Common myeloid progenitor, CD34-positive (primary cell): ENCODE measurements around the gene SCTR.
A peak's percentile ranks its signal among the peaks of the same experiment; 100 is the strongest.

Experiments
- CTCF ChIA-PET: fragments of 350-600 bp; sonication (Branson Sonifier 250); formaldehyde crosslinking; loops from one replicate; lab custom pipeline; 2021; ENCODE audit warnings: antibody characterized with exemption; lab: Charles Lee
- POLR2A ChIA-PET: fragments of 350-600 bp; sonication (Branson Sonifier 250); formaldehyde crosslinking; loops from one replicate; lab custom pipeline; 2021; ENCODE audit warnings: antibody characterized with exemption; lab: Charles Lee
- DNase-seq, 3 donors: peaks; one replicate each; pipeline versions ENCODE4 v3.0.0 to v3.0.0-alpha.2; 2013
- H3K27ac ChIP-seq, 2 experiments: 1 replicate in 1 of 2; 2 replicates in 1 of 2; pipeline ENCODE4 v1.7.0; 2013; ENCODE audit warnings: inconsistent platforms in 2 of 2, low read length in 2 of 2, mild to moderate bottlenecking in 2 of 2, low read depth in 1 of 2, moderate library complexity in 1 of 2; ENCODE audit not compliant: severe bottlenecking in 2 of 2, insufficient read depth in 1 of 2, poor library complexity in 1 of 2
- H3K27me3 ChIP-seq, 5 experiments: replicated peaks in 2 of 5; 1 replicate in 3 of 5; 2 replicates in 2 of 5; pipeline versions ENCODE4 v1.6.1 to v1.7.0; 2013; ENCODE audit warnings: low read length in 4 of 5, mild to moderate bottlenecking in 2 of 5, moderate library complexity in 2 of 5, inconsistent platforms in 1 of 5; ENCODE audit not compliant: insufficient read depth in 5 of 5, control insufficient read depth in 4 of 5
- H3K36me3 ChIP-seq, 4 experiments: 1 replicate in 2 of 4; 2 replicates in 2 of 4; pipeline versions ENCODE4 v1.6.1 to v1.7.0; 2013; ENCODE audit warnings: low read length in 3 of 4, control low read depth in 1 of 4, mild to moderate bottlenecking in 1 of 4; ENCODE audit not compliant: control insufficient read depth in 4 of 4, insufficient read depth in 4 of 4
- H3K4me1 ChIP-seq, 4 experiments: 1 replicate in 3 of 4; 2 replicates in 1 of 4; pipeline versions ENCODE4 v1.6.1 to v1.7.1; 2013; ENCODE audit warnings: low read length in 3 of 4, mild to moderate bottlenecking in 3 of 4, control low read depth in 1 of 4, inconsistent platforms in 1 of 4, moderate library complexity in 1 of 4; ENCODE audit not compliant: control insufficient read depth in 4 of 4, insufficient read depth in 4 of 4; ENCODE audit errors: control extremely low read depth in 1 of 4
- H3K4me3 ChIP-seq, 7 experiments: 1 replicate in 4 of 7; 2 replicates in 3 of 7; pipeline versions ENCODE4 v1.5.1 to v1.7.0; 2013; ENCODE audit warnings: mild to moderate bottlenecking in 7 of 7, low read length in 6 of 7, moderate library complexity in 6 of 7, inconsistent platforms in 2 of 7, low read depth in 2 of 7, control low read depth in 1 of 7; ENCODE audit not compliant: insufficient read depth in 4 of 7, control insufficient read depth in 1 of 7; ENCODE audit errors: extremely low read depth in 1 of 7
- H3K9me3 ChIP-seq, 5 experiments: 1 replicate in 4 of 5; 2 replicates in 1 of 5; pipeline versions ENCODE4 v1.6.1 to v1.7.1; 2013; ENCODE audit warnings: low read length in 4 of 5, mild to moderate bottlenecking in 2 of 5, inconsistent platforms in 1 of 5, low read depth in 1 of 5, moderate library complexity in 1 of 5; ENCODE audit not compliant: control insufficient read depth in 4 of 5, insufficient read depth in 2 of 5; ENCODE audit errors: control extremely low read depth in 1 of 5
- WGBS: methylation state at CpG from one replicate; pipeline ENCODE4 v1.1.5; 2013; ENCODE audit not compliant: insufficient coverage; 5-methylcytosine and 5-hydroxymethylcytosine counted together

Gene SCTR

GRCh38 chr2:119462574-119462973 lies 61.7 kb downstream of the SCTR start:
- Histone ChIP-seq H3K27ac (no peak overlapping the region), H3K4me1 (no peaks in the 10 kb centered on the region), H3K36me3 (no peaks in the 10 kb centered on the region), H3K9me3 (no peaks in the 10 kb centered on the region), H3K4me3 (no peak overlapping the region), H3K27me3 (no peaks in the 10 kb centered on the region)
- ChIA-PET POLR2A (no interaction called here), CTCF (interaction anchor here (4.1 kb wide), 1 partner anchor 14 kb away, joined by 18 read pairs; no protein-coding TSS in a partner anchor)
- 100% methylated on average over 7 of the region's 7 CpGs for WGBS
- DNase-seq = no peak

- Histone ChIP-seq H3K4me1 (no peaks in the 10 kb centered on the region), H3K4me3 (no peak overlapping the region), H3K27me3 (peaks cover 0 to 1% (median 0%) of the 10 kb centered on the region in 5 experiments), H3K9me3 (no peaks in the 10 kb centered on the region), H3K36me3 (no peaks in the 10 kb centered on the region), H3K27ac (no peak overlapping the region)
- no peak for DNase-seq
- WGBS = 100% methylated on average over 4 of the region's 5 CpGs
- POLR2A ChIA-PET = no interaction called here
- CTCF ChIA-PET = interaction anchor here (0.6 to 4.1 kb wide), 4 partner anchors 14 to 203 kb away, joined by 3 to 18 read pairs (median 4); no protein-coding TSS in a partner anchor
These were observed 62.5 kb downstream of the SCTR start for GRCh38 chr2:119461811-119462210.

DNA sequence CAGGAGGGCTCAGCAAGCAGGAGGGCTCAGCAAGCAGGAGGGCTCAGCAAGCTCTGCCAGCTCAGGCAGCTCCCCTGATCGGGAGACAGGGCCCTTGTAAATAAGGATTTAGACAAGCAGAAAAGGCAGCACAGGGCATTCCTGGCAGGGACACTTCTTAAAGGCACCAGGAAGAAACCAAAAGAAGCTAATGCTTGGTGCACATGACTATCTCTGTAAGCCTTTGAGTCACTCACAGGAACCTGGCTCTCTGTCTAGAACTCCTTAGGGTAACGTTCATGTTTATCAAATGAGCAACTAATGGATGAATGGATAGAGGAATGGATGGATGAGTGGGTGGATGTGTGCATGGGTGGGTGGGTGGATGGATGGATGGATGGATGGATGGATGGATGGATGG lies 64.2 kb downstream of the SCTR start:
- Histone ChIP-seq H3K9me3 (peaks cover 0 to 2% (median 0%) of the 10 kb centered on the region in 5 experiments), H3K27me3 (peaks cover 0 to 3% (median 0%) of the 10 kb centered on the region in 5 experiments), H3K4me3 (no peak overlapping the region), H3K4me1 (no peaks in the 10 kb centered on the region), H3K36me3 (no peaks in the 10 kb centered on the region), H3K27ac (no peak overlapping the region)
- CTCF ChIA-PET = interaction anchor here (4.1 kb wide), 1 partner anchor 16 kb away, joined by 18 read pairs; no protein-coding TSS in a partner anchor
- 100% methylated on average over 1 of the region's 2 CpGs for WGBS
- no peak for DNase-seq
- POLR2A ChIA-PET = no interaction called here

DNA sequence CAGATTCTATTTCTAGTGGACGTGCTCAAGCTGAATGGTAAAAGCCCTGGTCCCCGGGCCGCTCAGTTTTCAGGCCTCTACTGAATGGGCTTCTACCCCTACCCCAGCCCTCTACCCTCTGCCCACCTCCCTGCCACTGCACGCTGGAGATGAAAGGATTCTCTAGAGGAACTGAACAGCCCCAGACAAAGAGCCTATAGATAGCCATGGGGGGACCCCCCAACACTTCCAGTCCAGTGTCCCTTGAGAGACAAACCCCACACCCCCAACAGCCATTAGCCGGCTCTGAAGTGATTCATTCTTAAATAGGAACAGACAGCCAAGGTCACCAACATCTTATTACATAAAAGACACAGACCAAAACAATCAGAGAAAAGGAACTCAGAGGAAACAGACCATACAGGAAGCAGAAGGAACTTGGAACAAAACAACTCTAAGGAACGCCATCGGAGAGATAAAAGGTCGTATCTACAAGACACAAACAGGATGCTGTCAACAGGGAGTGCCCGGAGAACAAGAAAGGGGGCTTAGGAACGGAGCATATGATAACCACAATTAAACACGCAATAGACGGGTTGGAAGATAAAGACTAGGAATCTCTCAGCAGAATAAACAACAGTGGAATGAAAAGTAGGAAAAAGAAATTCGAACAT lies 69.1 kb downstream of the SCTR start:
- H3K27ac ChIP-seq = no peak overlapping the region
- ChIA-PET CTCF (no interaction called here), POLR2A (no interaction called here)
- DNase-seq = peak in 2 of 3 donors; percentile 20 to 36
- H3K27me3 ChIP-seq = peaks cover 0 to 3% (median 0%) of the 10 kb centered on the region in 5 experiments
- H3K36me3 ChIP-seq = no peaks in the 10 kb centered on the region
- H3K4me3 ChIP-seq = no peak overlapping the region
- WGBS = 36% methylated on average over 7 of the region's 13 CpGs
- peaks cover 0 to 2% (median 0%) of the 10 kb centered on the region in 5 experiments for H3K9me3 ChIP-seq
- no peaks in the 10 kb centered on the region for H3K4me1 ChIP-seq

GRCh38 chr2:119453972-119454593 lies 70.2 kb downstream of the SCTR start:
- Histone ChIP-seq H3K27me3 (peaks cover 0 to 3% (median 0%) of the 10 kb centered on the region in 5 experiments), H3K27ac (no peak overlapping the region), H3K4me3 (no peak overlapping the region), H3K9me3 (peaks cover 0 to 2% (median 0%) of the 10 kb centered on the region in 5 experiments), H3K36me3 (no peaks in the 10 kb centered on the region), H3K4me1 (no peaks in the 10 kb centered on the region)
- ChIA-PET CTCF (no interaction called here), POLR2A (interaction anchor here (0.7 kb wide), 1 partner anchor 1465 kb away, joined by 3 read pairs; no protein-coding TSS in a partner anchor)
- DNase-seq = no peak
- WGBS = 81% methylated on average over 12 of the region's 12 CpGs

GRCh38 chr2:119451336-119452050 lies 72.8 kb downstream of the SCTR start:
- peaks cover 0 to 2% (median 0%) of the 10 kb centered on the region in 5 experiments for H3K9me3 ChIP-seq
- ChIA-PET POLR2A (interaction anchor here (0.6 kb wide), 1 partner anchor 198 kb away, joined by 3 read pairs; no protein-coding TSS in a partner anchor), CTCF (interaction anchor here (1.2 to 2.4 kb wide), 2 partner anchors 9 to 32 kb away, joined by 4 to 5 read pairs; no protein-coding TSS in a partner anchor)
- WGBS = 100% methylated on average over 9 of the region's 9 CpGs
- no peaks in the 10 kb centered on the region for H3K36me3 ChIP-seq
- H3K27ac ChIP-seq = no peak overlapping the region
- H3K27me3 ChIP-seq = peaks cover 0 to 5% (median 0%) of the 10 kb centered on the region in 5 experiments
- no peaks in the 10 kb centered on the region for H3K4me1 ChIP-seq
- no peak overlapping the region for H3K4me3 ChIP-seq
- no peak for DNase-seq
